ENCODE data around the gene GNB1L. TPM values are rescaled to one million over a fixed set of nuclear protein-coding genes. Genes with fewer than 3 reads are reported as not detected.
A peak's percentile ranks its signal among the peaks of the same experiment; 100 is the strongest.

Gene GNB1L
- total and polyA plus RNA-seq, 9 of the 15 experiments (the other 6 are each of a cell fraction or from before 2014, with no cell fraction given), result 0.56 to 50.5 (median 10.2) TPM

GRCh38 chr22:19767427-19768341 lies 87.0 kb downstream of the GNB1L start (continued):
- TF ChIP-seq CTCFL (IDR thresholded peaks at IDR 0.05; ENCODE audit: borderline replicate concordance, insufficient read depth, low read depth, low read length, poor library complexity, severe bottlenecking), result no peak
- TF ChIP-seq ZBTB43 (CRISPR knock-in tag; IDR thresholded peaks at IDR 0.05), result no peak
- peak; percentile 2 for TF ChIP-seq ZNF146 (CRISPR knock-in tag; IDR thresholded peaks at IDR 0.05; ENCODE audit: unreplicated experiment)
- TF ChIP-seq HMGN3 (IDR thresholded peaks at IDR 0.05; ENCODE audit: borderline replicate concordance, extremely low read depth, insufficient read length, low read depth, low read length), result peak; percentile 30
- TF ChIP-seq PYGO2 (tag; IDR thresholded peaks at IDR 0.05), result no peak
- no peak for TF ChIP-seq RBBP5 (IDR thresholded peaks at IDR 0.05; ENCODE audit: borderline replicate concordance, insufficient read depth, low read length, poor library complexity, severe bottlenecking)
- TF ChIP-seq CSDE1 (IDR thresholded peaks at IDR 0.05), result no peak
- peak; percentile 21; the same call in 1 of the 2 replicates for TF ChIP-seq BHLHE40 (IDR thresholded peaks at IDR 0.05; ENCODE audit: low read length)
- TF ChIP-seq GABPB2 (CRISPR knock-in tag; conservative IDR thresholded peaks at IDR 0.05), result no peak
- 0 out of 2 replicates have a peak, but pooled peaks have one; percentile 25 for TF ChIP-seq RBFOX2 (IDR thresholded peaks at IDR 0.05; ENCODE audit: low read depth, low read length)
- TF ChIP-seq ZFP91 (CRISPR knock-in tag; IDR thresholded peaks at IDR 0.05), result no peak
- 0 out of 2 replicates have a peak, but pooled peaks have one; percentile 14 for TF ChIP-seq MYC (IDR thresholded peaks at IDR 0.05; ENCODE audit: low read depth, low read length)
- no peak for TF ChIP-seq MYC (CRISPR knock-in tag; IDR thresholded peaks at IDR 0.05; ENCODE audit: borderline replicate concordance, low read depth)
- TF ChIP-seq ATF6 (CRISPR knock-in tag; IDR thresholded peaks at IDR 0.05), result no peak
- no peak for TF ChIP-seq SIRT6 (IDR thresholded peaks at IDR 0.05; ENCODE audit: low read depth, low read length)
- no peak for TF ChIP-seq SNAPC5 (CRISPR knock-in tag; IDR thresholded peaks at IDR 0.05)
- TF ChIP-seq ZNF79 (CRISPR knock-in tag; IDR thresholded peaks at IDR 0.05; ENCODE audit: low read depth), result no peak
- TF ChIP-seq POLR2H (tag; IDR thresholded peaks at IDR 0.05; ENCODE audit: low read depth), result no peak
